Glutamatergic neuron (in vitro differentiated cells): ENCODE measurements around the gene ABLIM3. TPM values are rescaled to one million over a fixed set of nuclear protein-coding genes. Genes with fewer than 3 reads are reported as not detected.

Experiments
- DNase-seq: peaks from one replicate; pipeline ENCODE4 v3.0.0; 2022
- H3K27ac Mint-ChIP-seq: one replicate; pipeline ENCODE4 v1.8.0; 2020; ENCODE audit warnings: mild to moderate bottlenecking, mixed read lengths, inconsistent platforms; ENCODE audit not compliant: unreplicated experiment
- H3K27me3 Mint-ChIP-seq: one replicate; pipeline ENCODE4 v1.8.0; 2020; ENCODE audit warnings: mild to moderate bottlenecking, moderate library complexity, mixed read lengths, inconsistent platforms; ENCODE audit not compliant: unreplicated experiment
- H3K36me3 Mint-ChIP-seq: one replicate; pipeline ENCODE4 v1.8.0; 2020; ENCODE audit warnings: mild to moderate bottlenecking, mixed read lengths, inconsistent platforms; ENCODE audit not compliant: unreplicated experiment
- H3K4me1 Mint-ChIP-seq: one replicate; pipeline ENCODE4 v1.8.0; 2020; ENCODE audit warnings: mild to moderate bottlenecking, low read depth, mixed read lengths, inconsistent platforms; ENCODE audit not compliant: unreplicated experiment
- H3K4me3 Mint-ChIP-seq: one replicate; pipeline ENCODE4 v1.8.0; 2020; ENCODE audit warnings: mild to moderate bottlenecking, mixed read lengths, inconsistent platforms; ENCODE audit not compliant: unreplicated experiment
- H3K9me3 Mint-ChIP-seq: one replicate; pipeline ENCODE4 v1.8.0; 2020; ENCODE audit warnings: mild to moderate bottlenecking, moderate library complexity, mixed read lengths, inconsistent platforms; ENCODE audit not compliant: unreplicated experiment
- CTCF ChIP-seq: fragments of 200-600 bp; sonication (generic); IDR thresholded peaks from one replicate; pipeline ENCODE4 v1.5.0; 2021; ENCODE audit not compliant: partially characterized antibody, unreplicated experiment
- total RNA-seq: library from RNA; stranded (reverse); fragmentation: NEBNext Ultra II Directional; extraction: Animal tissue kit (Norgen Biotek cat#: 25700); gene quantifications from one replicate; pipeline ENCODE4 v1.2.1, GENCODE V29; 2021; ENCODE audit not compliant: unreplicated experiment

The ABLIM3 gene
- total RNA-seq, 1 donor from 2014 or later: 19.0 TPM

- no peak for DNase-seq
- Mint-ChIP-seq H3K9me3 (no peaks in the 10 kb centered on the region), H3K4me3 (no peak overlapping the region), H3K27ac (no peak overlapping the region), H3K27me3 (peaks cover 2% of the 10 kb centered on the region), H3K36me3 (peaks cover 6% of the 10 kb centered on the region), H3K4me1 (no peaks in the 10 kb centered on the region)
- TF ChIP-seq CTCF: no peak
Observed at GRCh38 chr5:149133795-149134777, 7.2 kb upstream of the ABLIM3 start.

GRCh38 chr5:149134778-149135500 is 6.4 kb upstream of the ABLIM3 start:
- no peak overlapping the region for H3K4me3 Mint-ChIP-seq
- H3K36me3 Mint-ChIP-seq: peaks cover 6% of the 10 kb centered on the region
- no peaks in the 10 kb centered on the region for H3K9me3 Mint-ChIP-seq
- H3K4me1 Mint-ChIP-seq: no peaks in the 10 kb centered on the region
- TF ChIP-seq CTCF: no peak
- H3K27me3 Mint-ChIP-seq: peaks cover 2% of the 10 kb centered on the region
- no peak for DNase-seq
- no peak overlapping the region for H3K27ac Mint-ChIP-seq

GRCh38 chr5:149135536-149136201 is 5.6 kb upstream of the ABLIM3 start:
- no peak overlapping the region for H3K27ac Mint-ChIP-seq
- no peak for DNase-seq
- peaks cover 6% of the 10 kb centered on the region for H3K36me3 Mint-ChIP-seq
- no peak for TF ChIP-seq CTCF
- H3K4me3 Mint-ChIP-seq: no peak overlapping the region
- no peaks in the 10 kb centered on the region for H3K9me3 Mint-ChIP-seq
- no peaks in the 10 kb centered on the region for H3K4me1 Mint-ChIP-seq
- peaks cover 2% of the 10 kb centered on the region for H3K27me3 Mint-ChIP-seq

GRCh38 chr5:149138182-149138923 is 2.9 kb upstream of the ABLIM3 start:
- Mint-ChIP-seq H3K9me3 (no peaks in the 10 kb centered on the region), H3K4me1 (peaks cover 2% of the 10 kb centered on the region), H3K4me3 (no peak overlapping the region), H3K27ac (no peak overlapping the region), H3K36me3 (peaks cover 6% of the 10 kb centered on the region), H3K27me3 (peaks cover 2% of the 10 kb centered on the region)
- DNase-seq: no peak
- TF ChIP-seq CTCF: no peak
